Type B pancreatic cell (in vitro differentiated cells): ENCODE measurements around the gene RASGRF2. TPM values are rescaled to one million over a fixed set of nuclear protein-coding genes. Genes with fewer than 3 reads are reported as not detected.

ENCODE experiments used
- DNase-seq: peaks from one replicate; pipeline ENCODE4 v3.0.0; 2021; ENCODE audit warnings: mixed read lengths; ENCODE audit not compliant: unreplicated experiment; ENCODE audit errors: extremely low spot score
- H3K27ac Mint-ChIP-seq: 2 replicates; pipeline ENCODE4 v1.8.0; 2021; ENCODE audit warnings: mild to moderate bottlenecking, mixed read lengths
- H3K27me3 Mint-ChIP-seq: 2 replicates; pipeline ENCODE4 v1.8.0; 2021; ENCODE audit warnings: mixed read lengths
- H3K36me3 Mint-ChIP-seq: 2 replicates; pipeline ENCODE4 v1.8.0; 2021; ENCODE audit warnings: mixed read lengths
- H3K4me1 Mint-ChIP-seq: one replicate; pipeline ENCODE4 v1.8.0; 2021; ENCODE audit warnings: mixed read lengths; ENCODE audit not compliant: unreplicated experiment
- H3K4me3 Mint-ChIP-seq: 2 replicates; pipeline ENCODE4 v1.8.0; 2021; ENCODE audit warnings: mild to moderate bottlenecking, mixed read lengths
- H3K9me3 Mint-ChIP-seq: 2 replicates; pipeline ENCODE4 v1.8.0; 2021; ENCODE audit warnings: mixed read lengths
- total RNA-seq: library from RNA; stranded (reverse); gene quantifications from 2 replicates; pipeline ENCODE4 v1.2.1, GENCODE V29; 2021; ENCODE audit warnings: low replicate concordance
- TF ChIP-seq, protein P1 (sequence below): fragments of 200-600 bp; sonication (generic); conservative IDR thresholded peaks from 2 replicates; pipeline ENCODE4 v1.5.0; 2021; ENCODE audit warnings: antibody characterized with exemption, mild to moderate bottlenecking

RASGRF2 gene
- total RNA-seq, 1 donor from 2014 or later = 2.1 TPM

DNA sequence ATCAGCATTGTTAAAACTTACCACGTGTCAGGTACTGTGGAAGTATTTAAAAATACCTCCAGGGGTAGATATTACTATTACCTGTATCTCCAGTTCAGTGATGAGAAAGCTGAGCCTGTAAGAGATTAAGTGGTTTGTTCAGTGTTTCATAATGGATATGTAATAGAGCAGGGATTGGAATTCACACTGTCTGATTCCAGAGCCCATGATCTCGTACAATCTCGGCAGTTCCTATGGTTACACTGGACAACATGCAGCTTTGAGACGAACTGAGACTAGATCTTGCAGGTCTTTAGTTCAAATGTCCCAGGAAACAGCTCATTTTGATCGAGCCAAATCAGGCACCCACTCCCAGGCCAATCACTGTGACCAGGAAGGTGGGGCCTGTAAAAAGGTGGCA, 8.8 kb upstream of the RASGRF2 start:
- Mint-ChIP-seq H3K27ac (no peak overlapping the region), H3K36me3 (no peaks in the 10 kb centered on the region)

DNA sequence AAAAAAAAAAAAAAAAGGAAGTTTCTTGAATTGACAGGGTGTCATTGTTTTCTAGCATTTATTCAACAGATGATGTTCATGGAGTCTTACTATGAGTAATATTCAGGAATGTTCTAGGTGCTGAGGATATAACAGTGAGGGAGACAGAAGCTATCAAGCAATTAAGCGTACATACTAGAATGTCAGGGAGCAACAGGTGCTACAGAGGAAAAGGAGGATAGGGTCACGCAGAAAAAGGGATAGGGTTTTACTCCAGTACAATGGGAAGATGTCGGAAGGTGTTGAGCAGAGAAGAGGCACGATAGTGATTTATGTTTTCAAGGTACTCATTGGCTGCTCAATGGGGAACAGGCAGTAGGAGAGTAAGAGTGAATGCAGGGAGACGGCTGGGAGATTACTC, 6.6 kb upstream of the RASGRF2 start:
- Mint-ChIP-seq H3K27ac (no peak overlapping the region), H3K27me3 (peaks cover 16% of the 10 kb centered on the region), H3K36me3 (no peaks in the 10 kb centered on the region), H3K9me3 (no peaks in the 10 kb centered on the region), H3K4me3 (no peak overlapping the region), H3K4me1 (no peaks in the 10 kb centered on the region)
- DNase-seq = no peak
- TF ChIP-seq, protein P1, sequence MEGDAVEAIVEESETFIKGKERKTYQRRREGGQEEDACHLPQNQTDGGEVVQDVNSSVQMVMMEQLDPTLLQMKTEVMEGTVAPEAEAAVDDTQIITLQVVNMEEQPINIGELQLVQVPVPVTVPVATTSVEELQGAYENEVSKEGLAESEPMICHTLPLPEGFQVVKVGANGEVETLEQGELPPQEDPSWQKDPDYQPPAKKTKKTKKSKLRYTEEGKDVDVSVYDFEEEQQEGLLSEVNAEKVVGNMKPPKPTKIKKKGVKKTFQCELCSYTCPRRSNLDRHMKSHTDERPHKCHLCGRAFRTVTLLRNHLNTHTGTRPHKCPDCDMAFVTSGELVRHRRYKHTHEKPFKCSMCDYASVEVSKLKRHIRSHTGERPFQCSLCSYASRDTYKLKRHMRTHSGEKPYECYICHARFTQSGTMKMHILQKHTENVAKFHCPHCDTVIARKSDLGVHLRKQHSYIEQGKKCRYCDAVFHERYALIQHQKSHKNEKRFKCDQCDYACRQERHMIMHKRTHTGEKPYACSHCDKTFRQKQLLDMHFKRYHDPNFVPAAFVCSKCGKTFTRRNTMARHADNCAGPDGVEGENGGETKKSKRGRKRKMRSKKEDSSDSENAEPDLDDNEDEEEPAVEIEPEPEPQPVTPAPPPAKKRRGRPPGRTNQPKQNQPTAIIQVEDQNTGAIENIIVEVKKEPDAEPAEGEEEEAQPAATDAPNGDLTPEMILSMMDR = no peak

More for the DNA sequence above, 8.8 kb upstream of the RASGRF2 start:
- TF ChIP-seq, protein P1 = no peak
- H3K4me3 Mint-ChIP-seq = no peak overlapping the region
- peaks cover 4% of the 10 kb centered on the region for H3K9me3 Mint-ChIP-seq
- no peak for DNase-seq
- H3K4me1 Mint-ChIP-seq = no peaks in the 10 kb centered on the region
- peaks cover 24% of the 10 kb centered on the region for H3K27me3 Mint-ChIP-seq

DNA sequence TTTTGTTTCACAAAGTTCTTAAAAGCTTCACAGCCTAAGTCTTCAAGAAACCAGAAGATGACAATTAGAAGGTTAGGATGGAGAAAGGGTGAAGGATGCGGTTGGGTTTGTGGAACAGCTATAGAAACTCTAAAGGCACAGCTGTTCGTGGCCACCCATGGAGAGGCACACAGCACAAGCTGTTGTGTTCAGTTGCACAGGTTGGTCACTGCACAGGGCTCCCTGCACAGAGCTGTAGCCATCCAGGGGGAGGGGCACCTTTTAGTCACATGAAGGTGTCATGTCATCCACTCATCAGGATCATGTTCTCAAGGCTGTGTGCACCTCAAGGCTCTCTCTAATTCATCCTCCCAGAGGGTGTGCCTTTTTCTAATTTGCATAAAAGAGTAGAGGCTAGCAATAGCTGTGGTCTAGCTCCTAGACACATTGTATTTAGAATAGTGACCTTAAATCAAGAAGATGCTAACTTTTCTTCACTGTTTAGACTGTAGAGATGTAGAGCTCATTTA, 5.0 kb upstream of the RASGRF2 start:
- no peaks in the 10 kb centered on the region for H3K9me3 Mint-ChIP-seq
- H3K4me3 Mint-ChIP-seq = no peak overlapping the region
- no peak for DNase-seq
- H3K27me3 Mint-ChIP-seq = peaks cover 11% of the 10 kb centered on the region
- no peak overlapping the region for H3K27ac Mint-ChIP-seq
- H3K36me3 Mint-ChIP-seq = peaks cover 5% of the 10 kb centered on the region
- TF ChIP-seq, protein P1 = no peak
- no peaks in the 10 kb centered on the region for H3K4me1 Mint-ChIP-seq

DNA sequence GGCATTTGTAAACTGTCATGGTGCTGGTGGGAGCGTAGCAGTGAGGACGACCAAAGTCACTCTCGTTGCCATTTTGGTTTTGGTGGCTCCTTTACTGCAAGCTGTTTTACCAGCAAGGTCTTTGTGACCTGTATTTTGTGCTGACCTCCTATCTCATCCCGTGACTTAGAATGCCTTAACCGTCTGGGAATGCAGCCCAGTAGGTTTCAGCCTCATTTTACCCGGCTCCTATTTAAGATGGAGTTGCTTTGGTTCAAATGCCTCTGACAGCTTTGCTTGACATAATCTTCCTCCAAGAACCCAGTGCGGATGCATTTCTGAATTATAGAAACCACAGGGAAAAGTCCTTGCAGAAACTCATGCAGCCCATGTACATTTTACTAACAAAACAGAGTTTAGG, 3.9 kb upstream of the RASGRF2 start:
- Mint-ChIP-seq H3K27me3 (peaks cover 14% of the 10 kb centered on the region), H3K27ac (no peak overlapping the region), H3K4me1 (peaks cover 4% of the 10 kb centered on the region), H3K36me3 (peaks cover 5% of the 10 kb centered on the region), H3K9me3 (no peaks in the 10 kb centered on the region), H3K4me3 (no peak overlapping the region)
- TF ChIP-seq, protein P1 = no peak
- no peak for DNase-seq

DNA sequence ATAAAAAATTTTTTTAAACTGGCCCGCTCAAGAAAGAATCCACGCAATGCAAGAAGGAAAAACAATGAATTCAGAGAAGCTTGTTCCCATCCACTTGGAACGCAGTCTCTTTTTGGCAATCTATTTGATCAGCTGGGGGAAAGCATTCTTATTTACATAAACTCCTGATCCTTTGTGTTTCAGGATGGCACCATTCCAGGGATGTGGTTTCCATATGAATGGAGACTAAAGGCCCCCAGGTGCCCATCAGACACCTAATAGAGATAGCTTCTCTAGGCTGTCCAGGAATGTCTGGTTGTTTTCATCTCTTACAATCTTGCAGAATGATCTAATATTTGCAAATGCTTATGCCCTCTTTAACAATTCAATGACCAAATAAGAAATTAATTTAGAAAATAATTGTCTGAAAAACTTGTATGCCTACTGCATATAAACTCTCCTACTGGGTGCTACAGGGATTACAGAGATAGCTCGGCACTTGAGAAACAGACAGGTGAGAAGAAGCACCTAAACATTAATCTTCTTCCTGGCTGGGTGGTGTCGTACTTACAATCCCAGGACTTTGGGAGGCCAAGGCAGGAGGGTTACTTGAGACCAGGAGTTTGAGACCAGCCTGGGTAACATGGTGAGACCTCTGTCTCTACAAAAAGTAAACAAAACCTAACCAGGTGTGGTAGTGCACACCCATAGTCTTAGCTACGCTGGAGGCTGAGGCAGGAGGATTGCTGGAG, 3.0 kb upstream of the RASGRF2 start:
- no peak overlapping the region for H3K27ac Mint-ChIP-seq
- DNase-seq = no peak
- peaks cover 4% of the 10 kb centered on the region for H3K4me1 Mint-ChIP-seq
- TF ChIP-seq, protein P1 = no peak
- no peaks in the 10 kb centered on the region for H3K9me3 Mint-ChIP-seq
- peaks cover 5% of the 10 kb centered on the region for H3K36me3 Mint-ChIP-seq
- H3K27me3 Mint-ChIP-seq = peaks cover 15% of the 10 kb centered on the region
- no peak overlapping the region for H3K4me3 Mint-ChIP-seq
